Hepatocyte (in vitro differentiated cells): ENCODE measurements around the gene SEMA4C.
A peak's percentile ranks its signal among the peaks of the same experiment; 100 is the strongest.

Experiments used
- EZH2 ChIP-seq: fragments of 200-600 bp; sonication (generic); IDR thresholded peaks from 2 replicates; pipeline ENCODE4 v1.6.1; 2016; ENCODE audit warnings: antibody characterized with exemption, mild to moderate bottlenecking, borderline replicate concordance
- EZH2phosphoT487 ChIP-seq: fragments of 200-600 bp; sonication (generic); IDR thresholded peaks from one replicate; pipeline ENCODE4 v1.6.1; 2018; ENCODE audit warnings: antibody characterized with exemption, mild to moderate bottlenecking, low read depth, moderate library complexity; ENCODE audit not compliant: unreplicated experiment, severe bottlenecking
- TF ChIP-seq, protein P1 (sequence below): fragments of 200-600 bp; sonication (generic); IDR thresholded peaks from 2 replicates; pipeline ENCODE4 v1.5.1; 2016; ENCODE audit warnings: antibody characterized with exemption, mild to moderate bottlenecking; ENCODE audit not compliant: poor library complexity

DNA sequence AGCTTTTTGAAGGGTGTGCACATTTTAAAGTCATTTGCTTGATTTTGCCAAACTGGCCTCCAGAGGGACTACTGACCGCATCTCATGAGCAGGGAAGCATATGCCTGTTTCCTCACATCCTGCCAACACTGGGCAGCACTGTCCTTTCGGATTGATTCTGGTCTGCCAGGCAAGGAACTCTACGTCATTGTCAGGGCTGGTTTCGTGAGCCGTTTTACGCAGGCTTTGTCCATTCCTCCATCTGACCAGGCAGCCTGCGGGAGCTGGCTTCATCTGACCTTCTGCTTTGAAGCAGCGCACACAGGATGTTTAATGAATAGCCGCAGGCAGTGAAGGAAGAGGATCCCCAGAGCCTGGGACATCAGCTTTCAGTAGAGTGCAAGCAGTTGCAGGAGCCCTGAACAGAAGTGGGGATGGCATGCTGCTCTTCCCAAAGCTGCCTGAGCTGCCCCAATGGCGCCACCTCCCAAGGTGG lies 46.3 kb upstream of the SEMA4C start:
- TF ChIP-seq, protein P1, sequence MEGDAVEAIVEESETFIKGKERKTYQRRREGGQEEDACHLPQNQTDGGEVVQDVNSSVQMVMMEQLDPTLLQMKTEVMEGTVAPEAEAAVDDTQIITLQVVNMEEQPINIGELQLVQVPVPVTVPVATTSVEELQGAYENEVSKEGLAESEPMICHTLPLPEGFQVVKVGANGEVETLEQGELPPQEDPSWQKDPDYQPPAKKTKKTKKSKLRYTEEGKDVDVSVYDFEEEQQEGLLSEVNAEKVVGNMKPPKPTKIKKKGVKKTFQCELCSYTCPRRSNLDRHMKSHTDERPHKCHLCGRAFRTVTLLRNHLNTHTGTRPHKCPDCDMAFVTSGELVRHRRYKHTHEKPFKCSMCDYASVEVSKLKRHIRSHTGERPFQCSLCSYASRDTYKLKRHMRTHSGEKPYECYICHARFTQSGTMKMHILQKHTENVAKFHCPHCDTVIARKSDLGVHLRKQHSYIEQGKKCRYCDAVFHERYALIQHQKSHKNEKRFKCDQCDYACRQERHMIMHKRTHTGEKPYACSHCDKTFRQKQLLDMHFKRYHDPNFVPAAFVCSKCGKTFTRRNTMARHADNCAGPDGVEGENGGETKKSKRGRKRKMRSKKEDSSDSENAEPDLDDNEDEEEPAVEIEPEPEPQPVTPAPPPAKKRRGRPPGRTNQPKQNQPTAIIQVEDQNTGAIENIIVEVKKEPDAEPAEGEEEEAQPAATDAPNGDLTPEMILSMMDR: peak; percentile 3
- TF ChIP-seq EZH2phosphoT487 (no peak), EZH2 (no peak)
